Right renal cortex interstitium (tissue), 3 donors: Measurements from ENCODE around the gene TLCD3A. TPM values are rescaled to one million over a fixed set of nuclear protein-coding genes. Genes with fewer than 3 reads are reported as not detected.
"Not testable (repeated sequence)": the region's sequence is repeated elsewhere in the genome, so short reads cannot be mapped to it uniquely, and the experiment has no call there.

Experiments used
- DNase-seq, 3 donors: peaks; one replicate each; pipeline ENCODE4 v3.0.0-alpha.2; 2013; ENCODE audit warnings: low read depth in 3 of 3, low spot score in 2 of 3
- polyA plus RNA-seq, 3 donors: library from polyadenylated mRNA; unstranded; fragments of 120-200 nt; gene quantifications; one replicate each; pipeline ENCODE4 v1.2.1, GENCODE V29; 2013; ENCODE audit not compliant: insufficient read length in 3 of 3

TLCD3A gene
- polyA plus RNA-seq, 3 donors: 24.3 to 28.2 (median 26.8) TPM

DNA sequence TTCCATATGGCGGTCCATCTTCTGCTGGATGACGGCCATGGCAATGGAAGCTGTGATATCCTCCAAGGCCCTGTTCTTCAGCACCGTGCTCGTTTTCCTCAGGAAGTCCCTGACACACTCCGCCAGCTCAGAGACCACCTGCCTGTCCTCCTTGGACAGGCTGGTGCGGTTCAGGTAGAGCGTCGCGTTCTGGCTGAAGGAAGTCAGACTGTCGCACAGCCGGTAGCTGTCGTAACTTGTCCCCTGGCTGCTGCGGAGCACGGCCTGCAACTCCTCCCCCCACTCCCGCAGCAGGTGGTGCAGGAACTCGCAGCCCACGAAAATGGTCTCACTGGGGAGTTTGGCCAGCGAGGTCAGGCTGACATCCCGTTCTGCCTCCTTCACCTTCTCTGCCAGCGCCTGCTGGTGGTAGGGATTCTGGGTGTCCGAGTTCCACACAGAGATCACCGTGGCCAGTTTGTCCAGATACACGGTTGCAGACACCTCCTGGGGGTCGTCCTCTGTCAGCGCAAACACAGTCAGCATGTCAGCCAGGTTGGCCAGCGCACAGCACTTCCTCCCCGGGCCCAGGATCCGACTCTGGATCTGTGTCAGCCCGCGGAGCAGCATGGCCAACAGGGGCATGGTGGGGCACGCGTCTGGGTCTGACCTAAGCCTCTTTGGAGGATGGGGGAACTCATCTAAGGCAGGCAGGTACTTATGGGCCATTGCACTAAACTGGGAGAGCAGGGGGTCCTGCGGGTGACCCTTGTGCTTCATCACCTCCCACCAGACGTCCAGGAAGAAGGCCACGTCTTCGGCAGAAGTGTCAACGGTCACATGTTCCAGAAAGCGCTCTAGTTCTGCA lies 14.6 kb downstream of the TLCD3A start:
- DNase-seq: no peak

DNA sequence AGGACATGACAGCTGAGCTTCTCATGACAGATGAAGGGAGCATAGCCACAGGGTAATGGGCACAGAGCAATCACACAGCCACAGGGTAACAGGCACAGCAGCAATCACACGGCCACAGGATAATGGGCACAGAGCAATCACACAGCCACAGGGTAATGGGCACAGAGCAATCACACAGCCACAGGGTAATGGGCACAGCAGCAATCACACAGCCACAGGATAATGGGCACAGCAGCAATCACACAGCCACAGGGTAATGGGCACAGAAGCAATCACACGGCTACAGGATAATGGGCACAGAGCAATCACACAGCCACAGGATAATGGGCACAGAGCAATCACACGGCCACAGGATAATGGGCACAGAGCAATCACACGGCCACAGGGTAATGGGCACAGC lies 16.2 kb downstream of the TLCD3A start:
- not testable (repeated sequence) for DNase-seq

DNA sequence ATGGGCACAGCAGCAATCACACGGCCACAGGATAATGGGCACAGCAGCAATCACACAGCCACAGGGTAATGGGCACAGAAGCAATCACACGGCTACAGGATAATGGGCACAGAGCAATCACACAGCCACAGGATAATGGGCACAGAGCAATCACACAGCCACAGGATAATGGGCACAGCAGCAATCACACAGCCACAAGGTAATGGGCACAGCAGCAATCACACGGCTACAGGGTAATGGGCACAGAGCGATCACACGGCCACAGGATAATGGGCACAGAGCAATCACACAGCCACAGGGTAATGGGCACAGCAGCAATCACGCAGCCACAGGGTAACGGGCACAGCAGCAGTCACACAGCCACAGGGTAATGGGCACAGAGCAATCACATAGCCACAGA lies 17.0 kb downstream of the TLCD3A start:
- not testable (repeated sequence) for DNase-seq

DNA sequence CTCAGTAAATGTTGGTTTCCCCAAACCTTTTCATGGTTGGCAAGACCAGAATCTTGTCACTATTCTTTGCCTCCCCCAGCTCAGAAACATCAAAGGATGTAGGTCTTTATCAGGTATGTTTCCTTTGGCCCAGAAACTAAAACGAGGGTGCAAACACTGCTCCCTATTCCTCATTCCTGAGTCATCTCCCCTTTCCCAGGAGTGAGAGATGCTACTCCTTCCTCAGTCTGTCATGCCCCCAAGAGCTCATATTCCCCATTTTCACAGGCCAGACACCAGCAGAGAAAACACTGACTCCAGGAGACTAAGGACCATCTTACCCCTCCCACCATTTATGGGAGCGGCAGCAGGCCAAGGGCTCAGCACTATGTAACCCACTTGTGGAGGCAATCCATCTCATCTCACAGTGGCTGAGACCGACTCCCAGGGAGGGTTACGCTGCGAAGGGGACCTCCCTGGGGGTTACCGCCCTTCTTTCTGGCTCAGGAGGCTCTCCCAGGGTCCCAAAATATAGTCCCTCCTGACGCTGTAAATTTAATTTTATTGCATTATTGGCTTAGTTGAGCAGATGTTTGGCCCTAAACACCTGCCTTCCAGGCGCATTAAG lies 18.1 kb downstream of the TLCD3A start:
- no peak for DNase-seq

DNA sequence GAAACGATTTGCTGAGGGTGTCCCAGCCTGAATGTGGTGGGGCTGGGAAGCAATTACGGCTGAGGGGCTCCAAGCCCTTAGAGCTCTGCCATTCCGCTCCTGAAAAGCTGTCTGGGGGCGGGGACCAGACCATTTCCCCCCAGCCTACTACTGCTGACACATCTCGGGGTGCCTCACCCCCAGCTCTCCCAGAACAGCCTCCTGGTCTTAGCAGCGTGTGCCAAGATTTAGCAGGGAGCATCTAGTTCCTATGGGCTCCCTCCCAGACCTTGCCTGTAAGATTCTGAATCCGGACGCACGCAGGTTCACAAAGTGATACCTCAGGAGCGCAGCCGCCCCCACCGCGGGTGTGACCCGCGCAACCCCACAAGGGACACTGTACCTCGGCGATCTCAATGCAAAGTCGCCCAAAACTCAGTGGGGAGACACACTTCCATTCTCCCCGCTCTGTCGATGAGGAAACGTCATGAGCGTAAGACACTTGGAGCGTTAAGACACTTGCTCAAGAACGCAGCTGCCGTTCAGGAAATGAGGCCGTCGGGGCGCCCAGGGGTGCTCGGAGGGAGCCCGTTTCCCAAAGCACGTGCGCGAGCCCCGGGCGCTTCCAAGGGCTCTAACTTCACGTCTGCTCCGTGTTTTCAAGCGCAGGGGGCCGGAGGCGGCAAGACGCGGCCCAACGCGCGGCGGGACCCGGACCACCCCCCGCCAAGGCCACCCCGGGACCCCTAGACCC lies 19.0 kb downstream of the TLCD3A start:
- no peak for DNase-seq

DNA sequence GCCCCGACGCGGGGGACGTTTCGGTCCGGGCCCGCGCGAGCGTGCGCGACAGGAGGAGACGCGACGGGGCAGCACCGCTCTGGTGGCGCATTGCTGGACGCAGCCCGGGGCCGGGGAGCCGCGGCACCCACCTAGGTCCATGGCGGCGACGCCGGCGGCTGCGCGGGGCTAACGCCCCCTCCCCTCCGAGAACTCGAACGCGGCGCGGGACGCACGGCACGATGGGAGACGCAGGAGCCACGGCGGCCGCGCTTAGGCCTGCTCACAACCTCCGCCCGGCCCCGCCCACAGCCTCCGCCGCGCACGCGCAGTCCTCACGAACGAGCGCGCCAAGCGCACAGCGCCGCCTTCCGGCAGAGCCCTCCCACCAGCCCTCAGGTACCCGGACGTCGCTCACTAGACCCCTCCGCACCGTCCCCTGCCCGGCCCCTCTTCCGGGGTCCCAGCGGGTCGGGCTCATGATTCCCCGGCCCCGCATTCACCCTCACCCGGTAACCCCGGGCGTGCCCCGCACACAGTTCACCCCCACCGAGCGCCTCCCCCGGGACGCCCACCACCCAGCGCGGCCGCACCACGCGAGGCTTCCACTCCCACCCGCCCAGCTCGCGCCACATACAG lies 19.7 kb downstream of the TLCD3A start, which contains the start of gene GEMIN4:
GEMIN4 (minus strand) TSS at position 263 of the 618 bp plus-strand sequence; CDS start at position 141, 122 bp downstream.
- peak; percentile 80 to 85 (median 82) for DNase-seq

DNA sequence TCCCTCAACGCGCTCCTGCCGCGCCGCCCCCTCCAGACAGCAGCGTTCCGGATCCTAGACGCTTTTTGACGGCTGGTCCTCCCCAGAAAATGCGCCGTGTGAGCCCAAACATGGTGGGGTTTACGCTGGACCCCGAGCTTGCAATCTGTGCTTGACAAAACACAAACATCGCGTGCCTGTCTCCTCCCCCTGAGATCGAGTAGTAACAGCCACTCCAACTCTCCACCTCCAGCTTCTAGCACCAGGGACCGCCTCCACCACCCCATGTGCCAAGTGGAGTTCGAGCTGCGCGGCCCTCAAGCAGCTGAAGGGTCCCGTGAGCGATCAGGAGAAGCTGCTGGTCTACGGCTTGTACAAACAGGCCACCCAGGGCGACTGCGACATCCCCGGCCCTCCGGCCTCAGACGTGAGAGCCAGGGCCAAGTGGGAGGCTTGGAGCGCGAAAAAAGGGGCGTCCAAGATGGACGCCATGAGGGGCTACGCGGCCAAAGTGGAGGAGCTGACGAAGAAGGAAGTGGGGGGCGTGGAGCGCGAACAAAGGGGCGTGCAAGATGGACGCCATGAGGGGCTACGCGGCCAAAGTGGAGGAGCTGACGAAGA lies 20.3 kb downstream of the TLCD3A start:
- DNase-seq: peak in 2 of 3 donors; percentile 41 to 51

DNA sequence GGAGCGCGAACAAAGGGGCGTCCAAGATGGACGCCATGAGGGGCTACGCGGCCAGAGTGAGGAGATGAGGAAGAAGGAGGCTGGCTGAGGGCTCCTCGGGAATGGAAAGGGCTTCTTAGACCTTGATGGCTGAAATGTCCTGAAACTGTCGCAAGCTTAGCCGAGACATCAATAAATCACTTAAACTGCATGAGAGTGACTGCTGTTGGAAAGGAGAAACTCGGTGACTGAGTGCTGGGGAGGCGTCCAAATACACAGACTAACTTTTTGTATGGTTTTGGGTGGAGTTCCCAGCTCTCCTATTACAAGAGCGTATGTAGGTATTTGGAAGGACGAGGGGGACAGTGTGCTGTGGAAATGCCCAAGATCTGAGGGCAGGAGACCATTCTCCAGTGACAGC lies 21.0 kb downstream of the TLCD3A start:
- no peak for DNase-seq

DNA sequence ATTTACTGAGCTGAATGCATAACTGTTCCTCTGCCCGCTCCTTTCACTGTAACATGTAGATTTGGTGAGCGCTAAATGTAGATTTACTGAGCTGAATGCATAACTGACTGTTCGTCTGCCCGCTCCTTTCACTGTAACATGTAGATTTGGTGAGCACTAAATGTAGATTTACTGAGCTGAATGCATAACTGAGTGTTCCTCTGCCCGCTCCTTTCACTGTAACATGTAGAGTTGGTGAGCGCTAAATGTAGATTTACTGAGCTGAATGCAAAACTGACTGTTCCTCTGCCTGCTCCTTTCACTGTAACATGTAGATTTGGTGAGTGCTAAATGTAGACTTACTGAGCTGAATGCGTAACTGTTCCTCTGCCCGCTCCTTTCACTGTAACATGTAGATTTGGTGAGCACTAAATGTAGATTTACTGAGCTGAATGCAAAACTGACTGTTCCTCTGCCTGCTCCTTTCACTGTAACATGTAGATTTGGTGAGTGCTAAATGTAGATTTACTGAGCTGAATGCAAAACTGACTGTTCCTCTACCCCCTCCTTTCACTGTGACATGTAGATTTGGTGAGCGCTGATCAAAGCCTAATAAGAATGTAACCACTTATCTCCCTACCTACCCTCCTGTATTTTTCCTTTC lies 23.0 kb downstream of the TLCD3A start:
- DNase-seq: not testable (repeated sequence)

DNA sequence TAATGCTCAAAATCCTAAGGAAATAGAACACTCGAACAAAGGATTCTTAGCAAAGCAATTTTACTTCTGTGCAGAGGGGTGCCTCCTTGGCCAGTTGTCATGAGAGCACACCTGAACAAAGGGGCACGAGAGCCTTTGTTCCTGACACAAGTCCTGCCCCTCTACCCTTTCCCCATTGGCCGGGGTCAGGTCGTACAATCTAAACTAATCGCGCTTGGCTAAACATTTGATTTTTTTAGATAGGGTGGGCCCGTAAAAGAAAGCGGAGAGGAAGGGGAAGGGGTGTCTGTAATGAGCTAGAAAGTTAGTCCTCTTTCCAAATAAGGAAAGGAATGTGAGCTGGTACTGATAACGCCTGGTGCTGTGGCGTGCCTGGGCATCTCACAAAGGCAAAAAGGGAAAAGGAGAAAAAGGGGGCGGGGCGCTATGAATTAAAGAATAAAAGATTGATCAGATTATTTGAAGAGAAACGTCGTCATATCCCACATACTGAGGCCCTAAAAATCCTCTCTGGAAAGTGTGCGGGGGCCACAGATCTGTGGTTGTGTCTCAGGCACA lies 23.7 kb downstream of the TLCD3A start:
- not testable (repeated sequence) for DNase-seq

DNA sequence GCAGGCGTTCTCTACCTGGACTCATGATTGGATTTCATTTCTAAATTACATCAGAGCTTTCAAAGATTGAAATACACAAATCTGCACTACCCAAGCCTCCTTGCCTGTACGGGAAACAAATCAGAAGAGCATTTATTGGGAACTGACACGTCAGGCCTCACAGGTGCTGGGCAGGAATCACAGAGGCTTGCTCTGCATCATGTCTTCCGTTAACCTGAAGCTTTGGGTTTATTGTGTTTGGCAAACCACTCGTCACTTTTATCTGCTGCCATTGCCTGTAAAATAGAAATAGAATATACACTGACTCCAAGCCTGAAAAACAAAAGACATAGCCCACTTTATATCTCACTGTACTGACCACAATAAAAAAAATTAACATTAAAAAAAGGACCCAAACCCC lies 27.6 kb downstream of the TLCD3A start:
- no peak for DNase-seq

DNA sequence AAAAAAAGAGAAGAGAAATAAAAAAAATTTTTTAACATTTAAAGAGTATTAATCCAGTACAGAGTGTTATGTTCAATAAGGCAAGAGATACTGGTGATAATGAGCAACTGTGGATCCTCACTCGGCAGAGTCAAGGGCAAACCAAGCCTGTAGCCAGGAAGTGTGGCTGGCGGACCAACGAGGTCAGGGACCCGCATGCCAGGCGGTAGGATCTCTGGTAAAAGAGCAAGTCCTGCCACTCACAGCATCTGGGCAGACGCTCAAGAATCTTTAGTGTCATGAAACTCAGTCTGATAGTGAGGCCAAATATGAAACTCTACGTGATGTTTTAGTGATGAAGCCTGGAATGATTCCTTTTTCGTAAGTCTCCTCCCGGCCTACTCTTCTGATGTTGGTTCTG lies 28.0 kb downstream of the TLCD3A start:
- DNase-seq: no peak

DNA sequence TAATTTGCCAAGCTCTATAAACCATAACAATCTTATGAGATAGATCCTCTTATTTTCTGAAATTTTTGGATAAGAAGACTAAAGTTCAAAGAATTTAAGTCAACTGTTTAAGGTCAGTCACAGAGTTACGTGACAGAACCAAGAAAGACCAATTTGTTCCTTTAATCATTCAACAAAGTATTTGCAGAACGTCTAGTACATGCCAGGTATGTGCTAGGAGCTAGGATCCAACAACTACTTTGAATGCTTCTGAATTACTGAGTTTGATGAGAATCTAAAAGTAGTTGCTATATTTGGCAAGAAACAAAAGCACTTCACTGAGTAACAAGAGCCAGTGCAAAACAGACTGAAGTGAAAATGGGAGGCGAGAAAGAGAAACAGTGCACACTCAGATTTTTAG lies 34.7 kb downstream of the TLCD3A start:
- DNase-seq: no peak

DNA sequence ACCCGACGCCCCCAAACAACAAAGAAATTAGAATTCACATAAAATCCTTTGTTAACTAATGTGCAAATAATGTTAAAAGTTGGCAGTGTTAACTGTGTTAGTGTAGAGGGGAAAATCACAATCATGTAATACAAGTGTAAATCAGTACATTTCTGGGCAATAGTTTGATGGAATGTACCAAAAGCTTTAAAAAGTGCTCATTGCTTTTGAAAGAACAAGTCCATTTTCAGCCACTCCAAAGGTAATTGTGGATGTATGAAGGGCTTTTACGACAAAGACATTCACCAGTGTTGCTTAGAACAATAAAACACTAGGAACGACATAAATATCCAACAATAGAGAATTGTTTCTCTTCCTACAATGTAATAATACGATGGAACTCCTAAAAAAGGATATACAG lies 40.6 kb downstream of the TLCD3A start:
- no peak for DNase-seq

DNA sequence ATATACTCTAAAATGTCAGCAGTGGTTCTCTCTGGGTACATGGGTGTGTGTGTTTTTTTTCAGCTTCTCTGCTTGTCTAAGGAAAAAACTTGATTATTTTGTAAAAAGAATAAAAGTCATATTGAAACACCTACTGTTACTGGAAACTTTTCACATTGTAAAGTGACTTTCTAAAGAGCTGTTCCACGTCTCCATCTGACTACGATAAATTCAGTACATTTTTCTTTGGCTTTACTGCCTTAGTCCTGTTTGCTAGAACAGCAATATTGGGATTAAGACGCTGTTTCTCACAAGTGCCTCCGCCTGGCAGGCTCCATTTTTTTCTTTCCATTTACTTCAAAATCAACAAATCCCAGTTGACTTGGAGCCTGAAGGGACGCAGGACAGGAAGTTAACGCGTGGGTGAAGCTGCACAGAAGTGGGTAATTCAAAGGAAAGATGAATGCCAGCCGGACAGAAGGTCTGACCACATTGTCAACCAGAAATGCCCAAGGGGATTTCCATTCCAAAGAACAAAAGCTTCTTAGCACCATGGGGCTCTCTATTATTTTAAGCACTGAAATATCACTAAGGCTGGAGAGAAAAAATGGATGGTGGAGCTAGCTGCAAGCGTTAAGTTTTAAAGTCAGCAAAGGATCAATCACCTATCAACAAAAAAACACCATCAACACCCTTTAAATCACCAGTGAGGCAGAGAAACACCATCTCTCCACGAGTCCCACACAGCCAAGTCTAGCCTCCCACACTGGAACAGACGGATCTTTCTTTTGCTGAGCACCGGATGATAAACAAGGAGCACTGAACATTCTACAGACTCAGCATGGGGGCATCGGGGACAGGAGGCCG lies 41.3 kb downstream of the TLCD3A start:
- no peak for DNase-seq

DNA sequence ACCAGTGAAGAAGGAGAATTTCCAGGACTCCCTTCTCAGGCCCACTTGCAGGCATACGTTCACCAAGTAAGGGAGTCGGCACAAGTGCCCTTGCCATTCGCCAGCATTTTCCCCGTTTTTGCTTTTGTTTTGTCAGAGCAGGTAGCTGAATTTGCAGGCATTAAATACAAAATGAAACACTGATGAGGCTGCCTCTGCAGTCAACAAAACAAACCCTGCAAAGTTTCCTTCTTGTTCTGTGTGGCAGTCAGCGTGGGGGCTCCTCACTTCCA lies 41.9 kb downstream of the TLCD3A start:
- DNase-seq: no peak

DNA sequence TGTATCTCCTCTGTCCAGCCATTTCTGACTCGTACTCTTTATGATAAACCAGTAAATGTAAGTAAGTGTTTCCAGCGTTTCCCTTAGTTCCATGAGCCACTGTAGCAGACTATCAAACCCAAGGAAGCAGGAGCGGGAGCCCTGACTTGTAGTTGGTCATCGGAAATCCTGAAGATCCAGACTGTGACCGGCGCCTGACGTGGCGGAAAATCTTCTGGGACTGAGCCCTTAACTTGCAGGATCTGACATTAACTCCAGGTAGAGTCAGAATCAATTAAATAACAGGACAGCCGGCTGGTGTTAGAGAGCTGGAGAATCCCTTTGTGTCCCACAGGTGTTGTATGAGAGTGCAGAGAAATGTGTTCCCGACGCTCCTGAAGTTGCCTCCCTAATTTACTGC lies 45.7 kb downstream of the TLCD3A start:
- DNase-seq: no peak

DNA sequence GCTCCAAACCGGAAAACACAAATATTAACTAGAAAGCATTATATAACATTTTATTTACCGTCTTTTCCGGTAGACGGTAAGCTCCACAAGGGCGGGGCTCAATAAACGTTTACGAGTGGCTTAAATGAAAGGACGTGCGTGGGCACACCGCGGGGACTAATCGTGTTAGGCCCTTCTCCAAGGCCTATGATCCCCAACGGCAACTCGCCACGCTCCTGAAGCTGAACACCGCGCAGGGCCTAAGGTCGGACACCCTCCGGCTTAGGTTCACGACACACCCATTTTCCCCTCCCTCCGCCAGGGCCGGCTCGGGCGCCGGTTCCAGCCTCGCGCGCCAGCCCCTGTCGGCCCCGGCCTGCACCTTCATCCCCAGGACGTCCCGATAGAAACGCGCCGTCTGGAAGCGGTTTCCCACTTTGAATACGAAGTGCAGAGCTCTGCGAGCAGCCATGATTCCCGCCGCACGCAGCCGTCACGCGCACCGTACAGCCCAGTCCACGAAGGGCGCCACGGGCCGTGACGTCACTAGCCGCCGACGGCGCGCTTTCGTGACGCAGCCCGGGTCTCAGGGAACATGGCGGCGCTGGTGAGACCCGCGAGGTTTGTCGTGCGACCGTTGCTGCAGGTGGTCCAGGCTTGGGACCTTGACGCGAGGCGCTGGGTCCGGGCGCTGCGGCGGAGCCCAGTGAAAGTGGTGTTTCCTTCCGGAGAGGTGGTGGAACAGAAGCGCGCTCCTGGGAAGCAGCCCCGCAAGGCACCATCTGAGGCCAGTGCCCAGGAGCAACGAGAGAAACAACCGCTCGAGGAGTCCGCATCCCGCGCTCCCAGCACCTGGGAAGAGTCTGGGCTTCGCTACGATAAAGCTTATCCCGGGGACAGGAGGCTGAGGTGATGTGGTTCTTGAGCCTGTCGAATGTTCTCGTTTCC lies 49.7 kb downstream of the TLCD3A start, which contains the start of the genes GLOD4 and MRM3:
GLOD4 (minus strand) TSS at position 476 of the 927 bp plus-strand sequence; CDS start at position 451, 25 bp downstream.
MRM3 (plus strand) TSS at position 549 of the 927 bp plus-strand sequence; CDS start at position 575, 26 bp downstream.
- peak; percentile 81 to 87 (median 86) for DNase-seq
